IPS-11a (cell line): ENCODE results near the gene SSX1.
"Not testable (repeated sequence)": the region's sequence is repeated elsewhere in the genome, so short reads cannot be mapped to it uniquely, and the experiment has no call there.

Experiments
- H3K4me3 ChIP-seq: one replicate; pipeline ENCODE4 v1.5.1; 2013; ENCODE audit warnings: low read depth, low read length, control low read depth

The SSX1 gene, protein sequence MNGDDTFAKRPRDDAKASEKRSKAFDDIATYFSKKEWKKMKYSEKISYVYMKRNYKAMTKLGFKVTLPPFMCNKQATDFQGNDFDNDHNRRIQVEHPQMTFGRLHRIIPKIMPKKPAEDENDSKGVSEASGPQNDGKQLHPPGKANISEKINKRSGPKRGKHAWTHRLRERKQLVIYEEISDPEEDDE

DNA sequence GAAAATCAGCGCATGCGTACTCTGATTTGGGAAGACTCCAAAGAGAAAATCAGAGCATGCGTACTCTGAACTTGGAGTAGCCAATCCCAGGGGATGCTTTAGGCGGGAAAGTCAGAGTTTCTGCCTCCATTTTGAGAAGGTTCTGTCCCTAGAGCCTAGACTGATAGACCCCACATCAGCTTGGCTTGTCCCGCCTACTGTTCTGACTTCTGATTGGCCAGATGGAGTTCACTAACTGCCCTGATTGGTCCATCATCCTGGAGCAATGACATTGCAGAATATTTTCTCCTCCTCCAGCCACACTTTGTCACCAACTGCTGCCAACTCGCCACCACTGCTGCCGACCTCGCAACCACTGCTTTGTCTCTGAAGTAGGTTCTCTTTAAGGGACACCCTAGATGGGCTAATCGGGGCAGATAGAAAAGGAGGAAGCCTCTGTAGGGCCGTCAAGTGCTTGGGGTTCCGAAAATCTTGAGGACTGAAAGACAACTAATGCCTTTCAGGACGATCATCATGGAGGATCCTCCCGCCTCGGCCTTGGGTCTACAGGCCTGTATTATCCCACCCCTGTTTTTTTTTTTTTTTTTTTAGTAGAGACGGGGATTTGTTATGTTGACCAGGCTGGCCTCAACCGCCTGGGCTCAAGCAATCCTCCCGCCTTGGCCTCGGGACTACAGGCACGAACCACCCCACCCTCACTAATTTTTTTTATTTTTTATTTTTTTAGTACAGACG lies at the start of gene SSX1:
Gene SSX1 (plus strand): TSS at position 331 of the 735 bp plus-strand sequence. CDS start 1,850 bp downstream, outside the sequence.
- H3K4me3 ChIP-seq: not testable (repeated sequence)

DNA sequence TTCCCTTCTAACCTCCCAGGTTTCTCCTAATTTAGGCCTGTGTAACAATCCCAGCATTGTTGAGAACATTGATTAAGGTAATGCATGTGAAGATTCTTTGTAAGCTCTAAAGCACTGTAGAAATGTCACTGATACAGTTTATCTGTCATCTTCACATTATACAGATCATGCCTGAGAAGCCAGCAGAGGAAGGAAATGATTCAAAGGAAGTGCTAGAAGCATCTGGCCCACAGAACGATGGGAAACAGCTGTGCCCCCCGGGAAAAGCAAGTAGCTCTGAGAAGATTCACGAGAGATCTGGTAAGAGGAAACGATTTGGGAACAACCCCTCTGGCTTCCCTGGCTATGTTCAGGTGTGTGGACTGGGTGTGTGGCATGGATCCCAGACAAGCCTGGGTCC lies 40.9 kb upstream of the SSX1 start:
- not testable (repeated sequence) for H3K4me3 ChIP-seq

DNA sequence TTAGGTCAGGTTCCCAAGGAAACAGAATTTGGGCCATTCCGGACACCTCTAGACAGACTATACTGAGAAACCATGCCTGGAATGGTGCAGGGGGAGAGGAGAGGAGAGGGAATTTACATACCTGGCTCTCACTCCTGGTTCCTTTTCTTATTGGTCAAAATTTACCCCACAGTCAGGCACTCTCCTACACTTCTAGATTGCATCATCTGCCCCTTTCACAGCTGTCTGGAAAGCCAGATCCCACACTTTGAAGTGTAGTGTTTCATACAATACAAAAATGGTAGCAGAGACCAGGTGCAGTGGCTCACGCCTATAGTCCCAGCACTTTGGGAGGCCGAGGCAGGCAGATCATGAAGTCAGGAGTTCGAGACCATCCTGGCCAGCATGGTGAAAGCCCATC lies 31.0 kb upstream of the SSX1 start:
- not testable (repeated sequence) for H3K4me3 ChIP-seq

DNA sequence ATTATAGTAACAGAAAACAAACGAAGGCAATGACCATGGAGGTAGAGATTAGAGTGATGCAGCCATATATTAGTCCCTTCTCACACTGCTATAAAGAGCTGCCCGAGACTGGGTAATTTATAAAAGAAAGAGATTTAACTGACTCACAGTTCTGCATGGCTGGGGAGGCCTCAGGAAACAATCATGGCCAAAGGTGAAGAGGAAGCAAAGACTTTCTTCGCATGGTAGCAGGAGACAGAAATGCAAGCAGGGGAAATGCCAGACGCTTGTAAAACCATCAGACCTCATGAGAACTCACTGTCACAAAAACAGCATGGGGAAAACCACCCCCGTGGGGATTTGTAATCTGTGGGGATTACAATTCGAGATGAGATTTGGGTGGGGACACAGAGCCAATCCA lies 2.2 kb upstream of the SSX1 start:
- not testable (repeated sequence) for H3K4me3 ChIP-seq

DNA sequence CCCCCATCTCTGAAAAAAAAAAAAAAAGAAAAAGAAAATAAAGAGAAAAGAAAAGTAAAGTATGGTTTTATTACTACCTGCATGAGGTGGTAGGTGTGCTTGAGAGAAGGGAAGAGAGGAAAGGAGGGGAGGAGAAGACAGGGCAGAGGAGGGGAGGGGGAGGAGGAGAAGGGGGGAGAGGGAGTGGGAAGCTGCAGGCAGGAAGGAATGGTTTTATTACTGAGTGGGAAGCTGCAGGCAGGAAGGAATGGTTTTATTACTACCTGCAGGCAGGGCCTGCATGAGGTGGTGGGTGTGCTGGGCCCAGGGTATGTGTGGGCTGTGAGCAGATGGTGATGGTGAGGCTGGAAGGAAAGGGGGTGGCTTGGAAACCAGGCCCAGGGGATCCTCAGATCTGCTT lies 19.2 kb downstream of the SSX1 start:
- H3K4me3 ChIP-seq: not testable (repeated sequence)

DNA sequence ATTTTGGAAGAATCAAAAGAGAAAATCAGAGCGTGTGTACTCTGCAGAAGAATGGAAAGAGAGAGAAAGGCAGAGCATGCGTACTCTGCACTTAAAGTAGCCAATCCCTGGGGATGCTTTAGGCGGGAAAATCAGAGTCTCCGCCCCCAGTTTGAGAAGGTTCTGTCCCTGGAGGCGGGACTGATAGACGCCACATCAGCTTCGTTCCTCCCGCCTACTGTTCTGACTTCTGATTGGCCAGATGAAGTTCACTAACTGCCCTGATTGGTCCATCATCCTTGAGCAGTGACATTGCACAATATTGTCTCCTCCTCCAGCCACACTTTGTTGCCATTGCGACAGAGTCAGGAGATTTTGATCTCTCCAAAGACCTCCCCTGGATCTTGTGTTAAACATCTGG lies 23.8 kb downstream of the SSX1 start:
- H3K4me3 ChIP-seq: no peak overlapping the region

DNA sequence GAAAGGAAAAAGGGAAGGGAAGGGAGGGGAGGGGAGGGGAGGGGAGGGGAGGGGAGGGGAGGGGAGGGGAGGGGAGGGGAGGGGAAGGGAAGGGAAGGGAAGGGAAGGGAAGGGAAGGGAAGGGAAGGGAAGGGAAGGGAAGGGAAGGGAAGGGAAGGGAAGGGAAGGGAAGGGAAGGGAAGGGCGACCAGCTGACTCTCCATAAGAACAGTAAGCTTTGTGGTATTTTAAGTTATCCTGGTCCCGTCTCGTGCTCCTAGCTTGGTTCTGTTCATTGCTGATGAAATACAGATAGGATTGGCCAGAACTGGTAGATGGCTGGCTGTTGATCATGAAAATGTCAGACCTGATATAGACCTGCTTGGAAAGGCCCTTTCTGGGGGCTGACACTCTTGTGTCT lies 25.5 kb downstream of the SSX1 start:
- H3K4me3 ChIP-seq: not testable (repeated sequence)

DNA sequence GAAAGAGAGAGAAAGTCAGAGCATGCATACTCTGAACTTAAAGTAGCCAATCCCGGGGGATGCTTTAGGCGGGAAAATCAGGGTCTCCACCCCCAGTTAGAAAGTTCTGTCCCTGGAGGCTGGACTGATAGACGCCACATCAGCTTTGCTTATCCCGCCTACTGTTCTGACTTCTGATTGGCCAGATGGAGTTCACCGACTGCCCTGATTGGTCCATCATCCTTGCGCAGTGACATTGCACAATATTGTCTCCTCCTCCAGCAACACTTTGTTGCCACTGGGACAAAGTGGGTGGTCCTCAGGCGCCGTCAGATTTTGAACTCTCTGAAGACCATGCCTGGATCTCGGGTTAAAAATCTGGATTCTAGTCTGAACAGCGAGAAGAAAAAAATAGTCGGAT lies 51.0 kb downstream of the SSX1 start:
- H3K4me3 ChIP-seq: no peak overlapping the region

DNA sequence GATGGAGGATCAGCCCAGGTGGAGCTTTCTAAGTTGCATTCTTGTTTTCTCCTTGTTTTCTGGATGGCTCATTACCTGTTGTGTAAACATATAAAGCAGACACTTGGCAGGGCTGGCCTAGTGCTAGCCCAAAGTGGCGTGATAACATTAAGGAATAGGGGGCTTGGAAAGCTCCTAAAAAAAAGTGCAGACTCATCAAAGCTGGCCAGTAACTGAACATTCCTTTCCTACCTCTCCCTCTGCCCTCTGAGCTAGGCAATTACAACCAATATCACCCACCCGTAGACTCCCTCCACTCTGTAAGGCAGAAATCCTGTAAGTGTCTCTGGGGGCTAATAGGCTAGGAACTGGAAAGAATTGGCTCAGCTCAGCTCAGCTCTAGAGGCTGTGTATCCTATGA lies 58.8 kb downstream of the SSX1 start:
- not testable (repeated sequence) for H3K4me3 ChIP-seq
